ENCODE measurements around the gene MRPL42.
"Not testable (repeated sequence)": the region's sequence is repeated elsewhere in the genome, so short reads cannot be mapped to it uniquely, and the experiment has no call there.

Gene MRPL42

DNA sequence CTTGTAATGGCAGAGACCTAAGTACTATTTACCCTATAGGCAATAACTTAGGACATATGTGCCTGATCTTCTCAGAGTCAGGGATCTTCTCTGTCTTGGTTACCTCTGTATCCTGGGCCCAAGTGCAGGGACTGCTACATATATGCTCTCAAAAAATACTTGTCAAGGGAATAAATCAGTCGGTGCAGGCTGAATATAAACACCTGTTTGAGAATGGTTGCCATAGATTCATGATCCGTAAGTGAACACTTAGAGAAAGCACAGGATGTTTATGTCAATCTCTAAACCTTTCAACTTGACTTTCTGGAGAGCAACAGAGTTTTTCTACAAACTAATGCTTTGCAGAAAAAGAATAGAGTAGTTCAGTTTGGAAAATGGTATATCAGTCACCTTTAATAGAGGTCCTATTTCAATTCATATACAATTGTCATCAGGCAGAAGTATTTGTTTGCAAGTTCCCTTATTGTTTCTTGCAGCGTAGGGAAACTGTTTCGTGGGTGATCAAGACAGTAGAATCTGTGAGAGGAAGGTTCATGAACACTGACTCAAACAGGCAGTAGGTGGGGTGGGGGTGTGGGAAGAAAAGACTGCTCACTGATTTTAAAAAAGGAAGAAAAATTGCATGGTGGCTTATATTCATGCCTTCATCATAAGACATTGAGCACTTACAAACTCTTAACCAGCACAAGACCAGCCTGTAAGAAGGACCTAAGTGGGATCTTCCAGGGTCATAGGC, 19.6 kb upstream of the MRPL42 start:
- DNase-seq: no peak

DNA sequence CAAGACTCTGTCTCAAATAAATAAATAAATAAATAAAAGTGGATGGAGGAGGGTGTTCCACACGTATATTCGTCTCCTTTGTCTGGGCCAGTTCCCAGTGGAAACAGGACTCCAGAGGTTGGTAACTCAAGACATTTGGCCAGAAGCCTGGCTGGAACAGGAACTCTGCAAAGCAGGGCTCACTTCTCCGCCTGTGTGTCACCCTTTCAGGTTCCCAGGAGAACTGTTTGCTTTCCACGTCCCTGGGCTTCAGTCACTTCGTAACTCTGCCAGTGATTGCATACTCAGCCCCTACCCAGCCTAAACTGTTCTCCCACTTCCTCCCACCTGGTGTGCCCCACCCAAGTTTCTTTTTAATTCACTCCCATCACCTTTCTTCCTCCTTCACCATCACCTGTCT, 18.5 kb upstream of the MRPL42 start:
- DNase-seq: no peak

GRCh38 chr12:93449277-93449676, 18.0 kb upstream of the MRPL42 start:
- no peak for DNase-seq

GRCh38 chr12:93451423-93452158, 15.7 kb upstream of the MRPL42 start:
- no peak for DNase-seq

DNA sequence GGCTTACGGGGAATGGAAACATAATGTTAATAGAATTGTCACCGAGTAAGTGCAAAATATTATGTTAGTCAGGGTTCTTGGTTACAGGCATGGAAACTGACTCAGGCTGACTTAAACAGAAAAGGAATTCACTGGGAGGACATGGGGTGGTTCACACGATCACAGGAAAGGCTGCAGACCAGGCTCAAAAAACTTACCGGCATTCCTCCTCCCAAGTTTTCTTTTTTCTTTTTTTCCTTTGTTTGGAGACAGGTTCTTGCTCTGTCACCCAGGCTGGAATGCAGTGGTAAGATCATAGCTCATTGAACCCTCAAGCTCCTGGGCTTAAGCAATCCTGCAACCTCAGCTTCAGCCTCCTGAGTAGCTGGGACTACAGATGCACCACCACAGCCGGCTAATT, 13.7 kb upstream of the MRPL42 start:
- peak; percentile 44 for DNase-seq

DNA sequence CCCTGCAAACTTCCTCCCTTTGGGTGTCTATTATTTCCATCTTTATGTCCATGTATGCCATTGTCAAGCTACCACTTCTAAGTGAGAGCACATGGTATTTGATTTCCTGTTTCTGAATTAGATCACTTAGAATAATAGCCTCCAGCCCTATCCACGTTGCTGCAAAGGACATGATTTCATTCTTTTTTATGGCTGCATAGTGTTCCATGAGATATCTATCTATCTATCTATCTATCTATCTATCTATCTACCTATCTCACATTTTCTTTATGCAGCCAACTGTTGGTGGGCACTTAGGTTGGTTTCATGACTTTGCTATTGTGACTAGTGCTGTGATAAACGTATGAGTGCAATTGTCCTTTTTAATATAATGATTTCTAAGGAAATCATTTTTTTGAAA, 11.2 kb upstream of the MRPL42 start:
- DNase-seq: no peak

- no peak for DNase-seq
Observed at GRCh38 chr12:93459097-93459496, 8.2 kb upstream of the MRPL42 start.

GRCh38 chr12:93460003-93460402, 7.3 kb upstream of the MRPL42 start:
- no peak for DNase-seq

DNA sequence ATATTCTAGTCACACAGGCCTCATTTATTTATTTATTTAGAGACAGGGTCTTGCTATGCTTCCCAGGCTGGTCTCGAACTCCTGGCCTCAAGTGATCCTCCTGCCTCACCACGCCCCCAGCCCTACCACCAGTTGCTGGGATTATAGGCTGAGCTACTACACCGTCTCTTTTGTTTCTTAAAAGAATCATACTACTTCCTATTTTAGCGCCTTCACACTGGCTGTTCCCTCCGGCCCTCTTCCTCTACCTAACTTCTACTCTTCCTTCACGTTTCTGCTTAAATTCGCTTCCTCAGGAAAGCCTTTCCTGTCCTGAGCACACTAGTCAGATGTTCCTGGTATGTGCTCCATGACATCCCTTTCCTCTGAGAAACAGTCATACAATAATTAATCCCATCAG, 6.4 kb upstream of the MRPL42 start:
- peak; percentile 25 for DNase-seq

- no peak for DNase-seq
Observed at GRCh38 chr12:93461503-93461902, 5.8 kb upstream of the MRPL42 start.

- DNase-seq: no peak
Observed at GRCh38 chr12:93465841-93466240, 1.5 kb upstream of the MRPL42 start.

DNA sequence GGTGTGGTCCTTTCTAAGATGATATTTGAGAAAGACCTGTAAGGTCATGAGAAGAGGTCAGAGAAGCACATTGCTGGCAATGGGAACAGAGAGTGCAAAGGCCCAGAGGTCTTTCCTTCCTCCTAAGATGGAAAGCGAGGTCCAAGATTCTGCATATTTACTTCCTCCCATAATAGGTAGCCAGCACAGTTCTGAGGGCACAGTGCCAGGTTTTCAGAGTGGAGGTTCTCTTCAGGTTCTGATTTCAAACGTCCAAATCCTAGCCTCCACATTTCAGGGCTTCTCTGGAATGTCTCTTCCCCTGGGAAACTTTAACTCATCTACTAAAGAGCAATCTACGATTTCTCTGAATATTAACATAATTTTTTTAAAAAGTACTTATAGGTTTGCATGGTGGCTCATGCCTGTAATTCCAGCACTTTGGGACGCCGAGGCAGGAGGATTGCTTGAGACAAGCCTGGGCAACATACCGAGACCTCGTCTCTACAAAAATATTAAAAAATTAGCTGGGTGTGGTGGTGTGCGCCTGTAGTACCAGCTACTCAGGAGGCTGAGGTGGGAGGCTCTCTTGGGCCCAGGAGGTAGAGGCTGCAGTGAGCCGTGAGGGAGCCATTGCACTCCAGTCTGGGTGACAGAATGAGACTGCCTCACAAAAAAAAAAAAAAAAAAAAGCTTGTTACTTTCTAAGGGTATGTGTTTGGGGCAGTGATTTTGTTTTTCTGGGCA, 526 bp upstream of the MRPL42 start:
- no peak for DNase-seq

DNA sequence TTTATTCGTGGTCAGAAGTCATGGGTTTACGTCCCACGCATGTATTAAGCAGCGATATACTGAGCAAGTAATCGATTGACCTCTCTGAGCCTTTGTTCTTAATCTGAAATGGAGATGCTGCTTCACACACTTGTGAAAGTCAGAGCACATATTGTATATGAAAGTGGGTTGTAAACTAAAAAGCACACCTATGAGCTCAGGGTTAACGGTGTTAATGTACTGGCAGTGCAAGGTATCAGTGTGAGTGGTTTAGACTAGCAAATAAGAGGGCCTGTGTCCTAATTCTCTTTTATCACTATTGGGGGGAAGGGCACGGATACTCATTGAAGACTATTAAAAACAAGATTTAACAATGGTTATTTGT, 676 bp downstream of the MRPL42 start:
- no peak for DNase-seq

- DNase-seq: no peak
Observed at GRCh38 chr12:93469386-93469785, 2.1 kb downstream of the MRPL42 start.

DNA sequence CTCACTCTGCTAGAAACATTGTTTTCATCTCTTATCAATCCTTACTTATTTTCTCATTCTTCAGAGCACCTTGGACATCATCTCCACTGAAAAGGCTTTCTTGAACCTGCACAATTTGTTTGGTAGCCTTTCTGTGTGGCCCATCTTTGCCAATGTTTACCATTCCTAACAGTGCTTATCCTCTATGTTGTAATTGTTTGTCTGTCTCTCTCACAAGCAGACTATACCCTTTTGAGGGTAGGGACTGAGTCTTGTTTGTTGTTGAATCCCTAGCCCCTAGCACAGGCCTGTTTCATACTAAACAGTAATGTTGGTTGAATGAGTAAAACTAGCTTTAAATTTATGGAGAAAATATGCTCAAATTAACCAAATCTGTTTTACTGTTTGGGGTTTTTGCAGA, 9.2 kb downstream of the MRPL42 start:
- DNase-seq: no peak

DNA sequence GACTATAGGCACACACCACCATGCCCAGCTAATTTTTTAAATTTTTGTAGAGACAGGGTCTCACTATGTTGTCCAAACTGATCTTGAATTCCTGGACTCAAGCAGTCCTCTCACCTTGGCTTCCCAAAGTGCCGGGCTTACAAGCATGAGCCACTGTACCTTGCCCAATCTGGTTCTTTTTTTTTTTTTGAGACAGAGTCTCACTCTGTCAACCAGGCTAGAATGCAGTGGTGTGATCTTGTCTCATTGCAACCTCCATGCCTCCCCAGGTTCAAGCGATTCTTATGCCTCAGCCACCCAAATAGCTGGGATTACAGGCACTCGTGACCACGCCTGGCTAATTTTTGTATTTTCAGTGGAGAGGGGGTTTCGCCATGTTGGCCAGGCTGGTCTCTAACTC, 15.4 kb downstream of the MRPL42 start:
- DNase-seq: no peak

GRCh38 chr12:93483151-93483807, 16.0 kb downstream of the MRPL42 start:
- DNase-seq: no peak

DNA sequence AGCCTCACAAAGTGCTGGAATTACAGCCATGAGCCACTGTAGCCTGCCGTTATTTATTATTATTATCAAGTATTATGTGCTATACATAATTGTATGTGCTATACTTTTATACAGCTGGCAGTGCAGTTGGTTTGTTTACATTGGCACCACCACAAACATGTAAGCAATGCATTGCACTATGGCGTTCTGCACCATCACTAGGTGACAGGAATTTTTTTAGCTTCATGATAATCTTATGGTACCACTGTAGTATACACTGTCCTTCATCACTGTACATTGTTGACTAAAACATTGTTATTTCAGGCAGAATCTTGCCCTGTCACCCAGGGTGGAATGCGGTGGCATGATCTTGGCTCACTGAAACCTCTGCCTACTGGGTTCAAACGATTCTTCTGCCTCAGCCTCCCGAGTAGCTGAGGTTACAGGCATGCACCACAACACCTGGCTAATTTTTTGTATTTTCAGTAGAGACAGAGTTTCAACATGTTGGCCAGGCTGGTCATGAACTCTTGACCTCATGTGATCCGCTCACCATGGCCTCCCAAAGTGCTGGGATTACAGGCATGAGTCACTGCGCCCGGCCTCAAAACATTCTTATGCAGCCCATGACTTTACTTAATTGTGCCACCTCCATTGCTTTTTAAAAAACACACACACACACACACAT, 17.1 kb downstream of the MRPL42 start:
- peak; percentile 11 for DNase-seq

- not testable (repeated sequence) for DNase-seq
Observed at GRCh38 chr12:93492808-93493207, 25.5 kb downstream of the MRPL42 start.

GRCh38 chr12:93494096-93494495, 26.8 kb downstream of the MRPL42 start:
- DNase-seq: no peak

DNA sequence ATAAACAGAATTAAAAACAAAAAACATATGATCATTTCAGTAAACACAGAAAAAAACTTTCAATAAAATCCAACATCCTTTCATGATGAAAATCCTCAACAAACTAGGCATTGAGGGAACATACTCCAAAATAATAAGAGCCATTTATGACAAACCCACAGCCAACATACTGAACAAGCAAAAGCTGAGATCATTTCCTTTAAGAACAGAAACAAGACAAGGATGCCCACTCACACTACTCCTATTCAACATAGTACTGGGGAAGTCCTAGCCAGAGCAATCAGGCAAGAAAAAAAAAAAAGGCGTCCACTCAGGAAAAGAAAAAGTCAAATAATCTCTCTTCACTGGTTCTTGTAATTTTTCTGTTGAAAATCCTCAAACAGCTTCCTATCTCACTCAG, 30.1 kb downstream of the MRPL42 start:
- DNase-seq: no peak

DNA sequence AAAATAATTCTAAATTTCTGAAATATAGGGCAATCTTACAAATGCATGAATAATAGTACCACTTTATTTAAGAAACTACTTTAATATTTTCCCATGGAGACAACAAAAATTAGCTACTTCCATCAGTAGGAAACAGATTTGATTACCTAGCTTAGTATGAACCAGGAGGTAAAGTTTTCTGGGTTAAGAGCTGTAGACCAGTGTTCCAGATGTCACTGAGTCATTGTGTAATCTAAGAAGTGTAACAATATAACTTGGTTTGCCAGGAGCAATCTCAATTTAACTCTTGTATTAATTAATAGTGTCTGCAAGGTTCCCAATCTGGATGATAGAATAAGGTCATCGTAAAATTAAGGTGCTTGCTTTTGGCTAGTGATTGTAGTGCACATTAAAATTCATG, 31.5 kb downstream of the MRPL42 start:
- not testable (repeated sequence) for DNase-seq

DNA sequence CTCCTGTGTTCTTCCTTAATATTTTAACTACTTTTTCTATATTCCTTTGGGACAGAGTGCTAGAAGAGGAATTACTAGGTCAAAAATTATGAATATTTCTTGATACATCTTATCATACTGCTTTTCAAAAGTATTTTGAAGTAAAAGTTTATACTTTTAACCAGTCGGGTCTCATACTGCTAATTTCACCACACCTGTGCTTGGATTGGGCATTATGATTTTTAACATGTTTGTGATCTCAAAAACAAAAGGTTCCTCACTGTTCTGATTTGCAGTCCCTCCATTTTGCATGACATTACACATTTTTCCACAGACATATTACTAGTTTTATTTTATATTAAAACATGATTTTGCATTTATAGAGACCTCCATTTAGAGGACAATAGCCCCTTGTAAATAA, 32.9 kb downstream of the MRPL42 start:
- DNase-seq: no peak
